Activated T-helper 1 cell treated with anti-CD3 and anti-CD28 coated beads, Interleukin-12 subunit alpha, Interleukin-12 subunit beta, Interleukin-2, Interleukin-4 antibody, amounts not matched to agents 30 ng/mL and 10 ng/mL and 1 ng/mL, durations not matched to agents 14 hours and 24 hours and 36 hours (primary cell): ENCODE results near the gene GATB. TPM values are rescaled to one million over a fixed set of nuclear protein-coding genes. Genes with fewer than 3 reads are reported as not detected.

Experiments
- DNase-seq: peaks from one replicate; pipeline ENCODE4 v3.0.0; 2021; ENCODE audit warnings: low spot score
- H3K27ac Mint-ChIP-seq: one replicate; pipeline ENCODE4 v1.8.0; 2021; ENCODE audit warnings: mild to moderate bottlenecking, mixed read lengths
- H3K27me3 Mint-ChIP-seq: one replicate; pipeline ENCODE4 v1.8.0; 2022; ENCODE audit warnings: mild to moderate bottlenecking, moderate library complexity, mixed read lengths; ENCODE audit not compliant: insufficient read depth
- H3K36me3 Mint-ChIP-seq: one replicate; pipeline ENCODE4 v1.8.0; 2021; ENCODE audit warnings: low read depth, mixed read lengths
- H3K4me1 Mint-ChIP-seq: one replicate; pipeline ENCODE4 v1.8.0; 2021; ENCODE audit warnings: low read depth, mixed read lengths
- H3K4me3 Mint-ChIP-seq: one replicate; pipeline ENCODE4 v1.8.0; 2021; ENCODE audit warnings: mild to moderate bottlenecking, moderate library complexity, mixed read lengths
- H3K9me3 Mint-ChIP-seq: one replicate; pipeline ENCODE4 v1.8.0; 2021; ENCODE audit warnings: mixed read lengths
- intact Hi-C: fragments of 100-400 bp; cut with micrococcal nuclease; formaldehyde crosslinking; loops from one replicate; pipeline ENCODE4 v1.15.1; 2024
- total RNA-seq: library from RNA; stranded (reverse); gene quantifications from 2 replicates; pipeline ENCODE4 v1.2.3, GENCODE V29; 2022

The GATB gene
- total RNA-seq, 1 donor from 2014 or later: 16.1 TPM

- H3K36me3 Mint-ChIP-seq: peaks cover 2% of the 10 kb centered on the region
- H3K27me3 Mint-ChIP-seq: peaks cover 27% of the 10 kb centered on the region
- H3K4me1 Mint-ChIP-seq: peaks cover 7% of the 10 kb centered on the region
- no peak overlapping the region for H3K27ac Mint-ChIP-seq
- H3K4me3 Mint-ChIP-seq: no peak overlapping the region
- intact Hi-C loops: no loop called here
- H3K9me3 Mint-ChIP-seq: no peaks in the 10 kb centered on the region
- no peak for DNase-seq
These were observed 131.6 kb downstream of the GATB start for GRCh38 chr4:151629097-151629783.

DNA sequence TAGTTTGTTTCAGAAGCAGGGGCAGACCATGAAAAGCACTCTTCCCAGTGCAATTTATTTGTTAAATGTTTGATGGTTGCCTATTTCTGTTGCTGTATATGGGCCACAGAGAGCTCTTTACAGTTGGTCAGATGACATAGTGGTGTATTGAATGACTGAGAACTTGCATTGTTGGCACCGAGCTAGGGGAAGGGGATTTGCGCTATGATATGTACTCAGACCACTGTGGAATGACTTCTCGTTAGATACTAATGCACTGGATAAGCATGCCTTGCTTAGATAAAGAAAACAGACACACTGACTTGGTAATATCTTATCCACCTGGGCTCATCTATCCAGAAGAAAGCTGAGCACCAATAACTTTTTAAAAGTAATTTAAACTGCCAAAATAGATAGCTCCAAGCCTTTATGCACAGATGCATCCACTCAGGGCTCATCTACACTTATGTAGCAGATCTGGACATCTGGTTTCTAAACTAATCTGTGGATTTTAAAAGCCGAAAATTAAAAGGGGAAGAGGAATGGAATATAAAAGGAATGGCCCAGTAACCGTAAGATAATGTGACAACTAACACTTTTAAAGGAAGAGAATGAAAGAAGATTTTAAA is 132.7 kb downstream of the GATB start:
- H3K4me3 Mint-ChIP-seq: no peak overlapping the region
- DNase-seq: no peak
- intact Hi-C loops: no loop called here
- no peak overlapping the region for H3K27ac Mint-ChIP-seq
- peaks cover 7% of the 10 kb centered on the region for H3K4me1 Mint-ChIP-seq
- no peaks in the 10 kb centered on the region for H3K9me3 Mint-ChIP-seq
- peaks cover 26% of the 10 kb centered on the region for H3K27me3 Mint-ChIP-seq
- H3K36me3 Mint-ChIP-seq: peaks cover 2% of the 10 kb centered on the region

DNA sequence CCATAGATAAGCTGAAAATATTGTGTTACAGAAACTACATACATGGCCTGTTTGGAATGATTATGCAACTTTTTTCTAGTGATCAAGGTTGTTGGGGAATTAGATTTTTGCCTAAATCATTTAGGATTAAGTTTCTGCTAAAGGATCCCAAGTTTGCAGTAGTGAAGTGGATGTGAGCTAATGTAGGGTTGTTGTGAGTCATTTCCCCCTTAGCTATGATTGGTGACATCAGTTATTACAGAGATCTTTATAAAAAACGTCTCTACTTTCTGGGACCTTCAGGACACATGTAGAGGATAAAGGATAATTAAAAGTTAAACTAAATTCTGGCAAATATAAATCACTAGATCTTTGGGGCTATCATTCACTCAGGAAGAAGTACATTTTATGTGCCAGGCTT is 133.3 kb downstream of the GATB start:
- H3K36me3 Mint-ChIP-seq: no peaks in the 10 kb centered on the region
- no peak for DNase-seq

DNA sequence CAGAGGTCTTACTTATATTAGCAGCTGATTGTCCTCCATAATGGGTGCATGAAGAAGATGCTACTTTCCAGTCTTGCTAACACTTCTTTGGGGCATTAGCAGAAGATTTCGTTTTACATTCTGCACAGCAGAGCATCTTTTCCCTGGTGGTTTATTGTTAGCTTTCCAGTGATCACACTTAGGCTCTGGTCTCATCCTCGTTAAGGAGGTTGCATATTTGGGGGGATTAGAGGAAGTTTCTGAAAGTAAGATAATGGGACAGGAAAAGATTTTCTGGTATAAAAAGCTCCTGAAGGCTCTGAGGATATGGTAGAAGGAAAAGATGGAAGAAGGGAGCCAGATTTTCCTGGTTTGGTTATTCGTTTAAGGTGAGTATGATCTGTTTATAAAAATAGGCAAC is 134.1 kb downstream of the GATB start:
- DNase-seq: no peak
- Mint-ChIP-seq H3K36me3 (no peaks in the 10 kb centered on the region), H3K9me3 (no peaks in the 10 kb centered on the region), H3K4me1 (no peaks in the 10 kb centered on the region), H3K27ac (no peak overlapping the region), H3K4me3 (no peak overlapping the region), H3K27me3 (peaks cover 20% of the 10 kb centered on the region)
- intact Hi-C loops: no loop called here

More for the DNA sequence above, 133.3 kb downstream of the GATB start:
- Mint-ChIP-seq H3K4me3 (no peak overlapping the region), H3K4me1 (peaks cover 1% of the 10 kb centered on the region), H3K27me3 (peaks cover 21% of the 10 kb centered on the region), H3K27ac (no peak overlapping the region), H3K9me3 (no peaks in the 10 kb centered on the region)
- intact Hi-C loops: no loop called here

DNA sequence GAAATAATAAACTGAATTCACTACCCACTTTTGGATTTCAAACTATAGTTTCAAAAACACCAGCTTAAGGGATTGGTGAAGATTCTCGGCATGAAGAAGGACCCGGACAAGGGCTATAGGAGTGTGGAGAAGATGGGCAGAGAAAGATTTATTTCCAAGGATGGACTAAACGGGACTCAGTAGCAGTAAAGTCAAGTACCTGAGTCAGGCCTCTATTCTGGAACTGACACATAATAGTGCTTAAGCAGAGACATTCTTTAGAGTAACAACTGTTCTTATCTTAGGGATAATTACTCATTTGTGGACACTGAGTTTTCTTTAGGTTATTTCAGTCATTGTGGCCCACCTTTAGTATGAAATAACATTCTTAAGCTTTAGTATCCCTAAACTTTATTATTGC is 134.6 kb downstream of the GATB start:
- Mint-ChIP-seq H3K9me3 (no peaks in the 10 kb centered on the region), H3K27me3 (peaks cover 17% of the 10 kb centered on the region), H3K4me3 (no peak overlapping the region), H3K27ac (no peak overlapping the region), H3K36me3 (no peaks in the 10 kb centered on the region), H3K4me1 (no peaks in the 10 kb centered on the region)
- DNase-seq: no peak
- intact Hi-C loops: no loop called here

- Mint-ChIP-seq H3K4me3 (no peak overlapping the region), H3K27ac (no peak overlapping the region), H3K4me1 (no peaks in the 10 kb centered on the region), H3K27me3 (peaks cover 17% of the 10 kb centered on the region), H3K36me3 (no peaks in the 10 kb centered on the region), H3K9me3 (no peaks in the 10 kb centered on the region)
- intact Hi-C loops: no loop called here
- DNase-seq: no peak
These were observed 135.9 kb downstream of the GATB start for GRCh38 chr4:151624626-151625565.
